HEK293T (cell line): ENCODE measurements around the gene GRAP2.

Experiments
- BHLHE40 ChIP-seq: fragments of 450-650 bp; IDR thresholded peaks from 2 replicates; pipeline ENCODE4 v1.6.1; 2016; ENCODE audit warnings: mild to moderate bottlenecking, moderate library complexity, borderline replicate concordance
- ELF4 ChIP-seq: fragments of 450-650 bp; IDR thresholded peaks from 2 replicates; pipeline ENCODE4 v1.6.1; 2017; ENCODE audit warnings: antibody characterized with exemption

- no peak for TF ChIP-seq BHLHE40
- TF ChIP-seq ELF4 = no peak
Measured at GRCh38 chr22:40019100-40019499, 118.2 kb downstream of the GRAP2 start.
